ENCODE results near the gene TAF11L3. TPM values are rescaled to one million over a fixed set of nuclear protein-coding genes. Genes with fewer than 3 reads are reported as not detected.
"Not testable (repeated sequence)": the region's sequence is repeated elsewhere in the genome, so short reads cannot be mapped to it uniquely, and the experiment has no call there.

Gene TAF11L3
- total and polyA plus RNA-seq, 9 of the 15 experiments (the other 6 are each of a cell fraction or from before 2014, with no cell fraction given) = 0.20 TPM; not detected in 8

DNA sequence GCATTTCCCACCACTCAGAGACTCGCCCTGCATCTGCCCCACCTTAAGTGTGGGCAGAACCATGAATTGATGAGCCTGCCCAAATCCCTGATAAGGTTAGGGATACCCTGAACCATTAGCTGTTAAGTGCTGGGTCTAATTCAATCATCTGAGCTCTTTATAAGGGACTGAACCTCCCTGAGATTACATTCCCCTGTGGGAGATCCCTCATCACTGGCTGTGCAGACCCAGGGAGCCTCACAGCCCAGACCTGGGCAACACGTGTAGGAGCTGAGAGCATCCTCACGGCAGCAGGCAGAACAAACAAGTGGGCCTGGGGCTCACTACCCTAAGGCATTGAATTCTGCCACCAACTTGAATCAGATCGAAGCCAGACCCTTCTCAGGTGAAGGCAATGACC lies 20.7 kb upstream of the TAF11L3 start:
- BruUV-seq (replicated peaks) = no TSS peak
- H3K27ac ChIP-seq (ENCODE audit: extremely low read depth, low read depth, low read length) = no peak overlapping the region
- in situ Hi-C loops (cut with MboI) = loop anchor here (25.0 kb wide), 1 partner anchor 815 kb away; no protein-coding TSS in a partner anchor
- FAIRE-seq = no peak
- no peaks in the 10 kb centered on the region for H3K9me1 ChIP-seq (ENCODE audit: control insufficient read depth, insufficient read depth, low read length)
- intact Hi-C loops (cut with micrococcal nuclease) = no loop called here
- no peak overlapping the region for H2AFZ ChIP-seq (ENCODE audit: low read depth, low read length)
- H3K36me3 ChIP-seq (ENCODE audit: control insufficient read depth, insufficient read depth, low read length) = no peaks in the 10 kb centered on the region
- no peak for DNase-seq (ENCODE audit: extremely low read depth in 1 of 4, low spot score in 3 of 4)
- no peaks in the 10 kb centered on the region for H3K9me3 ChIP-seq (replicated peaks; ENCODE audit: control insufficient read depth, insufficient read depth, low read depth, low read length)
- no peaks in the 10 kb centered on the region for H3K79me2 ChIP-seq (ENCODE audit: control insufficient read depth, insufficient read depth, low read length)
- 0% methylated on average over 4 of the region's 4 CpGs for WGBS (ENCODE audit: insufficient coverage, low coverage, missing lambda C conversion rate)
- no peak overlapping the region for H3K9ac ChIP-seq (ENCODE audit: insufficient read depth in 1 of 2, low read depth in 2 of 2, low read length in 2 of 2)
- TF ChIP-seq JUN (IDR thresholded peaks at IDR 0.05; ENCODE audit: borderline replicate concordance, low read depth, low read length) (no peak), JUN (CRISPR knock-in tag; IDR thresholded peaks at IDR 0.05; ENCODE audit: borderline replicate concordance) (no peak), NR2C2 (CRISPR knock-in tag; IDR thresholded peaks at IDR 0.05) (no peak), NR2C2 (tag; IDR thresholded peaks at IDR 0.05) (no peak), BMI1 (IDR thresholded peaks at IDR 0.05; ENCODE audit: low read length) (no peak), ZNF184 (CRISPR knock-in tag; IDR thresholded peaks at IDR 0.05) (no peak), ZNF239 (CRISPR knock-in tag; IDR thresholded peaks at IDR 0.05) (no peak), CBFA2T2 (conservative IDR thresholded peaks at IDR 0.05) (no peak), GTF2F1 (IDR thresholded peaks at IDR 0.05; ENCODE audit: low read depth, low read length) (no peak), CBFA2T3 (IDR thresholded peaks at IDR 0.05) (no peak), PRMT5 (CRISPR knock-in tag; IDR thresholded peaks at IDR 0.05) (no peak), DPF2 (IDR thresholded peaks at IDR 0.05) (no peak), BRD9 (IDR thresholded peaks at IDR 0.05; ENCODE audit: low read depth, partially characterized antibody) (no peak), ZC3H8 (IDR thresholded peaks at IDR 0.05) (no peak), ZNF507 (tag; conservative IDR thresholded peaks at IDR 0.05) (no peak), SOX6 (IDR thresholded peaks at IDR 0.05) (no peak), FOXA1 (IDR thresholded peaks at IDR 0.05; ENCODE audit: borderline replicate concordance) (no peak), NFIX (CRISPR knock-in tag; IDR thresholded peaks at IDR 0.05; ENCODE audit: low read depth) (no peak)
- TF ChIP-seq, protein P1, sequence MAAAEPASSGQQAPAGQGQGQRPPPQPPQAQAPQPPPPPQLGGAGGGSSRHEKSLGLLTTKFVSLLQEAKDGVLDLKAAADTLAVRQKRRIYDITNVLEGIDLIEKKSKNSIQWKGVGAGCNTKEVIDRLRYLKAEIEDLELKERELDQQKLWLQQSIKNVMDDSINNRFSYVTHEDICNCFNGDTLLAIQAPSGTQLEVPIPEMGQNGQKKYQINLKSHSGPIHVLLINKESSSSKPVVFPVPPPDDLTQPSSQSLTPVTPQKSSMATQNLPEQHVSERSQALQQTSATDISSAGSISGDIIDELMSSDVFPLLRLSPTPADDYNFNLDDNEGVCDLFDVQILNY (CRISPR knock-in tag; IDR thresholded peaks at IDR 0.05) = no peak
- TF ChIP-seq, protein P2, sequence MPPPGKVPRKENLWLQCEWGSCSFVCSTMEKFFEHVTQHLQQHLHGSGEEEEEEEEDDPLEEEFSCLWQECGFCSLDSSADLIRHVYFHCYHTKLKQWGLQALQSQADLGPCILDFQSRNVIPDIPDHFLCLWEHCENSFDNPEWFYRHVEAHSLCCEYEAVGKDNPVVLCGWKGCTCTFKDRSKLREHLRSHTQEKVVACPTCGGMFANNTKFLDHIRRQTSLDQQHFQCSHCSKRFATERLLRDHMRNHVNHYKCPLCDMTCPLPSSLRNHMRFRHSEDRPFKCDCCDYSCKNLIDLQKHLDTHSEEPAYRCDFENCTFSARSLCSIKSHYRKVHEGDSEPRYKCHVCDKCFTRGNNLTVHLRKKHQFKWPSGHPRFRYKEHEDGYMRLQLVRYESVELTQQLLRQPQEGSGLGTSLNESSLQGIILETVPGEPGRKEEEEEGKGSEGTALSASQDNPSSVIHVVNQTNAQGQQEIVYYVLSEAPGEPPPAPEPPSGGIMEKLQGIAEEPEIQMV (tag; conservative IDR thresholded peaks at IDR 0.05; ENCODE audit: low read depth) = no peak
- H4K20me1 ChIP-seq (replicated peaks; ENCODE audit: control insufficient read depth, insufficient read depth, low read length) = no peaks in the 10 kb centered on the region
- ChIA-PET POLR2A (no interaction called here), CTCF (ENCODE audit: low intra/inter-chr PET ratio) (no interaction called here)
- no peak for ATAC-seq
- H3K4me3 ChIP-seq = no peak overlapping the region
- H3K27me3 ChIP-seq (ENCODE audit: control insufficient read depth in 2 of 2, insufficient read depth in 2 of 2, low read length in 2 of 2) = no peaks in the 10 kb centered on the region; a peak in 1 of 5 replicates
- no peaks in the 10 kb centered on the region for H3K4me1 ChIP-seq (replicated peaks in 1 of 2; ENCODE audit: control insufficient read depth in 2 of 2, insufficient read depth in 2 of 2, low read length in 2 of 2)
- H3K4me2 ChIP-seq (ENCODE audit: insufficient read depth, low read length) = no peak overlapping the region

DNA sequence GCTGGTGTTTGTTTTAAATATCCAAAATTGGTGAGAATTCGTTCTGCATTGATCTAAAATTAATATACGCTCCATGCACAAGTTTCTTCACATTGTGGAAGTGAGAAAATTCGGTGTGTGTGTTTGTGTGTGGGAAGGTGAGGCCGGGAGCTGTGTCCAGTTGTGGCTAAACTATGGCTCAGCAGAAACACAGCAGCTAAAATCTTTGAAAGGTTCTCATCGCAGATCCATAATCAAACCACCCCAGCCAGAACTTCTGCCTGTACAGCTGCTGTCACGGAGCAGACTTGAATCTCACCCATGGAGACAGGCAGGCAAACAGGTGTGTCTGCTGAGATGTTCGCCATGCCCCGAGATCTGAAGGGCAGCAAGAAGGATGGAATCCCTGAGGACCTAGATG lies 20.2 kb upstream of the TAF11L3 start, which contains the start of gene TAF11L2:
Gene TAF11L2, plus strand, starts transcription at position 301 of the 400 bp plus-strand sequence.
- under 1% methylated on average over 8 of the region's 8 CpGs for WGBS (ENCODE audit: insufficient coverage, low coverage, missing lambda C conversion rate)
- in situ Hi-C loops (cut with MboI) = loop anchor here (25.0 kb wide), 1 partner anchor 814 kb away; no protein-coding TSS in a partner anchor
- H3K9me3 ChIP-seq (replicated peaks; ENCODE audit: control insufficient read depth, insufficient read depth, low read depth, low read length); intact Hi-C loops (cut with micrococcal nuclease); H3K4me1 ChIP-seq (replicated peaks in 1 of 2; ENCODE audit: control insufficient read depth in 2 of 2, insufficient read depth in 2 of 2, low read length in 2 of 2); POLR2A ChIA-PET; H3K27me3 ChIP-seq (ENCODE audit: control insufficient read depth in 2 of 2, insufficient read depth in 2 of 2, low read length in 2 of 2); H3K4me3 ChIP-seq; H3K27ac ChIP-seq (ENCODE audit: extremely low read depth, low read depth, low read length); DNase-seq (ENCODE audit: extremely low read depth in 1 of 4, low spot score in 3 of 4); H3K36me3 ChIP-seq (ENCODE audit: control insufficient read depth, insufficient read depth, low read length); H3K9me1 ChIP-seq (ENCODE audit: control insufficient read depth, insufficient read depth, low read length); H4K20me1 ChIP-seq (replicated peaks; ENCODE audit: control insufficient read depth, insufficient read depth, low read length); H2AFZ ChIP-seq (ENCODE audit: low read depth, low read length); FAIRE-seq; BruUV-seq (replicated peaks); ATAC-seq; CTCF ChIA-PET (ENCODE audit: low intra/inter-chr PET ratio); H3K79me2 ChIP-seq (ENCODE audit: control insufficient read depth, insufficient read depth, low read length); H3K9ac ChIP-seq (ENCODE audit: insufficient read depth in 1 of 2, low read depth in 2 of 2, low read length in 2 of 2); H3K4me2 ChIP-seq (ENCODE audit: insufficient read depth, low read length): not testable (repeated sequence)
